ENCODE data around the gene ATP10A.

- TF ChIP-seq CTCF (IDR thresholded peaks at IDR 0.05) (no peak), POLR2A (IDR thresholded peaks at IDR 0.05) (no peak), POLR2AphosphoS5 (IDR thresholded peaks at IDR 0.05) (no peak)
Observed at GRCh38 chr15:25719101-25719985, 143.8 kb downstream of the ATP10A start.
